PFSK-1 (cell line): Measurements from ENCODE around the gene INO80E.

ENCODE experiments used
- FOXP2 ChIP-seq: optimal IDR thresholded peaks from 2 replicates; pipeline ENCODE3; 2011; ENCODE audit warnings: borderline replicate concordance, control low read depth, inconsistent platforms; ENCODE audit not compliant: insufficient read depth; ENCODE audit errors: extremely low read length, extremely low read depth
- POLR2AphosphoS5 ChIP-seq: IDR thresholded peaks from 2 replicates; pipeline ENCODE4 v1.6.1; 2012; ENCODE audit warnings: low read depth, mild to moderate bottlenecking, control low read depth, low read length, moderate library complexity
- SIN3A ChIP-seq: IDR thresholded peaks from 2 replicates; pipeline ENCODE4 v1.6.1; 2012; ENCODE audit warnings: mild to moderate bottlenecking, low read length, moderate library complexity, borderline replicate concordance; ENCODE audit not compliant: insufficient read depth
- TAF1 ChIP-seq: IDR thresholded peaks from 2 replicates; pipeline ENCODE4 v1.6.1; 2012; ENCODE audit warnings: low read length, control low read depth, borderline replicate concordance; ENCODE audit not compliant: insufficient read depth
- TF ChIP-seq, protein P1 (sequence below), 2 experiments: IDR thresholded peaks; 2 replicates each; pipeline versions ENCODE4 v1.6.1 to v1.8.0; 2011 to 2012; ENCODE audit warnings: low read depth in 2 of 2, low read length in 2 of 2, control low read depth in 1 of 2, inconsistent platforms in 1 of 2, mild to moderate bottlenecking in 1 of 2, moderate library complexity in 1 of 2; ENCODE audit not compliant: insufficient read depth in 1 of 2

INO80E gene

DNA sequence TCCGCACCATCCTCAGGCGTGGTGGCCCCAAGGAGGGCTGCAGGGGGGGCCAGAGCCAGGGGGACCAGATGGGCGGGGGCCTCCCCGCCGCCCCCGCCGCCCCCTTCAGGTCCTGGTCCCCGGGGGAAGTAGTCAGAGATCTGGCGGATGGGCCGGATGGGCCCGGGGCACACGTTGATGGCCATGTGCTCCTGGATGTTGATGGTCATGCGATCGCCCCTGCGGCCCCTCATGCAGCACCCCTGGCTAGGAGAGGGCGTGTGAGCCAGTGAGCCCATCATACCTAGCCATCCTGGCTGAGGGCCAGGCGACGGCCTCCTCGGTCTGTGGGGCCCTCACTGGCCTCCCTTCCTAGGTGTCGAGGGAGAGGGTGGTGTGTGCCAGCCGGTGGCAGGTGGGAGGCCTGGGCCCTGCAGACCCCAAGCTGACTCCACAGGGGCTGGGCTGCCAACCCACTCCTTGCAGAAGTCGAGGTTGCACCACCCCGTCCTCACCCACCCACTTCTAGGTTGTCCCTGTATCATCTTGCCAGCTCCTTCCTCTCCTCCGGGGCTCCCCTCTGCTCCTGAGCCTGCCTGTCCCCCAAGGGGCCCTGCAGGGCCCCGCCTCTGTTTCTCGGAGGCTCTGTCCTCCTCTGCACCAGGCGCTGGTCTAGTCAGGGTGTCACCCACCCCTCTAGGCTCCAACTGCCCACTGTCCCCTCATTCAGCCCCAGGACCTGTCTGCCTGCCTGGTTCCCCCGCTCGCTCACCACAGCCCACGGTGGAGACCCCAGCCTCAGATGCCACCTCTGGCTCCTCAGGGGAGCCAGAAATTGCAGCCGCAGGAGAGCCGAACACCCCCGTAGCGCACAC is 14.2 kb downstream of the INO80E start:
- TF ChIP-seq TAF1 = no peak
- TF ChIP-seq SIN3A = no peak
- no peak for TF ChIP-seq FOXP2
- TF ChIP-seq, protein P1, sequence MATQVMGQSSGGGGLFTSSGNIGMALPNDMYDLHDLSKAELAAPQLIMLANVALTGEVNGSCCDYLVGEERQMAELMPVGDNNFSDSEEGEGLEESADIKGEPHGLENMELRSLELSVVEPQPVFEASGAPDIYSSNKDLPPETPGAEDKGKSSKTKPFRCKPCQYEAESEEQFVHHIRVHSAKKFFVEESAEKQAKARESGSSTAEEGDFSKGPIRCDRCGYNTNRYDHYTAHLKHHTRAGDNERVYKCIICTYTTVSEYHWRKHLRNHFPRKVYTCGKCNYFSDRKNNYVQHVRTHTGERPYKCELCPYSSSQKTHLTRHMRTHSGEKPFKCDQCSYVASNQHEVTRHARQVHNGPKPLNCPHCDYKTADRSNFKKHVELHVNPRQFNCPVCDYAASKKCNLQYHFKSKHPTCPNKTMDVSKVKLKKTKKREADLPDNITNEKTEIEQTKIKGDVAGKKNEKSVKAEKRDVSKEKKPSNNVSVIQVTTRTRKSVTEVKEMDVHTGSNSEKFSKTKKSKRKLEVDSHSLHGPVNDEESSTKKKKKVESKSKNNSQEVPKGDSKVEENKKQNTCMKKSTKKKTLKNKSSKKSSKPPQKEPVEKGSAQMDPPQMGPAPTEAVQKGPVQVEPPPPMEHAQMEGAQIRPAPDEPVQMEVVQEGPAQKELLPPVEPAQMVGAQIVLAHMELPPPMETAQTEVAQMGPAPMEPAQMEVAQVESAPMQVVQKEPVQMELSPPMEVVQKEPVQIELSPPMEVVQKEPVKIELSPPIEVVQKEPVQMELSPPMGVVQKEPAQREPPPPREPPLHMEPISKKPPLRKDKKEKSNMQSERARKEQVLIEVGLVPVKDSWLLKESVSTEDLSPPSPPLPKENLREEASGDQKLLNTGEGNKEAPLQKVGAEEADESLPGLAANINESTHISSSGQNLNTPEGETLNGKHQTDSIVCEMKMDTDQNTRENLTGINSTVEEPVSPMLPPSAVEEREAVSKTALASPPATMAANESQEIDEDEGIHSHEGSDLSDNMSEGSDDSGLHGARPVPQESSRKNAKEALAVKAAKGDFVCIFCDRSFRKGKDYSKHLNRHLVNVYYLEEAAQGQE (IDR thresholded peaks at IDR 0.05; ENCODE audit: insufficient read depth in 1 of 2, low read depth in 2 of 2, low read length in 2 of 2) = no peak
- no peak for TF ChIP-seq POLR2AphosphoS5

DNA sequence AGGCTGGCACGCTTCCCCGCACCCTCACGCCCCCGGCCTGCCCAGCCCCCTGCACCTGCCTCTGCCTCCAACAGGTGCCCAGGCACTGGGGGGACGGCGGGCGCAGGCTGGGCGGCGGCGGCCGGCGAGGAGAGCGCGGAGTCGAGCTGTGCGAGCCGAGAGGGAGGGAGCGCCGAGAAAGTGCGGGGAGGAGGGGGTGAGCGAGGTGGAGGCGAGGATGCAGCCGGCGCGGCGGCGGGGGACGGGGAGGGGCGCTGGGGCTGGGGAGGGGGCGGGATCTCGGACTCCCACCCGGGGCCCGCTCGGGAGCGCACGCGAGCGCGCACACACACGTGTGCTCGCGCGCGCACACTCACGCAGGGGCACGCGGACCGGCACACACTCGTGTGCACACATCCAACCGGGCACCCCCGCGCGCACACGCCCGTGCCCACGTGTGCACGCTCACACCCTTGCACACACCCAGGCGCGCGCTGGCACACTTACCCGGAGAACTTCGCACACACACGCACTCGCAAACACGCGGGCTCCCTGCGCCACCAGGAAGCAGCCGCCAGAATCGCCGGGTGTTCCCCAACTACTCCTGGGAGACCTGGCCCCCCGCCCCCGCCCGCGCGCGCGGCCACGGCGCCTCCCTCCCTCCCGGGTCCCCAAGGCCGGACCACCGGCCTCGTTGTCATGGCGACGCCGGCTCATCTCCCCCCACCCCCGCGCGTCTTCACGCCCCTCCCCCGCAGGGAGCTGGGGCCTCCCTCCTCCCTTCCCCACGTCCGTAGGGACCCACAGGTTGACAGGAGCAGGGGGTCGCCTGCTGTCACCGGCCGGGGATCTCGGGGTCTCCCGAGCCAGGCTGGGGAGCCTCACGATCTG is 15.0 kb downstream of the INO80E start, which contains the start of gene DOC2A:
TSS of gene DOC2A (minus strand) at position 184 of the 870 bp plus-strand sequence. CDS start 805 bp downstream, outside the sequence.
- TF ChIP-seq TAF1 (no peak), POLR2AphosphoS5 (no peak), SIN3A (no peak), FOXP2 (no peak)
- TF ChIP-seq, protein P1 (IDR thresholded peaks at IDR 0.05; ENCODE audit: insufficient read depth in 1 of 2, low read depth in 2 of 2, low read length in 2 of 2) = no peak

DNA sequence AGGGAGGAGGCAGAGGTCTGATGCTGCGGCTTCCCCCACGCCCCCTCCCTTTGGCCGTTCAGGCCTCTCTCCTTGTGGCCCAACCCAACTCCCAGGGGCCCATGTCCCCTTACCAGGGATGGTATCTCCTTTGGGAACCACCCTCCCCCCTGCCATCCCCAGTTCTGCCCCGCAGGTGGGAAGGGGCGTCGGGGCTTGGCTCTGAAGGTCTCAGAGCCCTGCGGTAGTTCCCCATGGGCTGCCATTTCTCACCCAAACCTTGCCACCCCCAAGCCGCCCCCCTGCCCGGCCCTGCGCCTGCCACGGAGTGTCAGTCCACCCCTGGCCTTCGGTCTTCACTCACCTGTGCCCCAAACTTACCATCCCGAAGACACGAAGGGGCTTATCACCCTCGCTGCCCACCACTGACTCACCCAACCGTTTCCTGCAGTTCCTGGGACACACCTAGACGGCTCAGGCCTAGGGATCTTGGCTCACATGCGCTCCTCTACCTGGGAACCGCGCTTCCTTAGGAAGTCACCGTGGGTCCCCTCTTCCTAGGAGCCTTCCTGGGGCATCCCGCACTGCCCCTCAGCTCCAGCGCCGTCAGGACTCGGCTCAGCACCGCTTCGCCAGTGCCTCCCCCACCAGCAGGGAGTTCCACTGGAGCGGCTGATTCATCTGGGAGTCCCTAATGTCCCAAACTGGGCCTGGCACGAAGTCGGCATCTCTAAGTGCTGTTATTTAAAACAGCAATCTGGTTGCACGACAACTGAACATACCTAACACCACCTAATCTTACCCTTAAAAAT is 15.9 kb downstream of the INO80E start:
- TF ChIP-seq, protein P1 (IDR thresholded peaks at IDR 0.05; ENCODE audit: insufficient read depth in 1 of 2, low read depth in 2 of 2, low read length in 2 of 2) = no peak
- TF ChIP-seq SIN3A (no peak), TAF1 (no peak)

DNA sequence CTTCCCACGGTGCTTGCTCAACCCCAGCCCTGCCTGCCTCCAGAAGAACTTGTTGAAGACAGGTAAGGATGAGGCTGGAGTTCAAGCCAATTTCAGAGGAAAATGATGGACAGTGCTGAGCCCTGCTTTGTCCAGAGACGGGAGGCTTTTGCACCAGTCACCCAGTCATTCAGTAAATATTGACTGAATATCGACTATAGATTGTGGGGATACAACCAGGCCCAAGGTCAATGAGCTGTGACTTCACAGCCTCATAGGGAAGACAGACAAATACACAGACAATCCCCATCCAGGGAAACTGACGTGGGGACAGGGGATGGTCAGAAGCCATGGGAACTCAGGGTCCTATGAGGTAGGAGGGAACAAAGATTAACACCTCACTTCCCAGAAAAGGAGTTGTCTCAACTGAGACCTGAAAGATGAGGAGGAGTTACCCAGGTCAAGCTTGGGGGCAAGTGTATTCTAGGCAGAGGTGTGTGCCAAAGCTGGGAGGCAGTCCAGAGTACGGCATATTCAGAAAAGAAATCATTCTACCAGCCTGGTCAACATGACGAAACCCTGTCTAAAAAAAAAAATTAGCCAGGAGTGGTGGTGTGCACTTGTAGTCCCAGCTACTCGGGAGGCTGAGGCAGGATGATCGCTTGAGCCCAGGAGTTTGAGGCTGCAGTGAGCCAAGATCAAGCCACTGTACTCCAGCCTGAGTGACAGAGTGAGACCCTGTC is 20.7 kb downstream of the INO80E start:
- no peak for TF ChIP-seq POLR2AphosphoS5
- TF ChIP-seq, protein P1 (IDR thresholded peaks at IDR 0.05; ENCODE audit: insufficient read depth in 1 of 2, low read depth in 2 of 2, low read length in 2 of 2) = no peak
- no peak for TF ChIP-seq FOXP2
- no peak for TF ChIP-seq TAF1
- no peak for TF ChIP-seq SIN3A
